HG03064 (cell line): ENCODE data around the gene PPCS.
"Not testable (repeated sequence)": the region's sequence is repeated elsewhere in the genome, so short reads cannot be mapped to it uniquely, and the experiment has no call there.

Experiments
- ATAC-seq: cut with Tn5 transposase; IDR thresholded peaks from one replicate; pipeline ENCODE4 v1.9.1; 2021; ENCODE audit warnings: low read depth; ENCODE audit not compliant: unreplicated experiment

PPCS gene

DNA sequence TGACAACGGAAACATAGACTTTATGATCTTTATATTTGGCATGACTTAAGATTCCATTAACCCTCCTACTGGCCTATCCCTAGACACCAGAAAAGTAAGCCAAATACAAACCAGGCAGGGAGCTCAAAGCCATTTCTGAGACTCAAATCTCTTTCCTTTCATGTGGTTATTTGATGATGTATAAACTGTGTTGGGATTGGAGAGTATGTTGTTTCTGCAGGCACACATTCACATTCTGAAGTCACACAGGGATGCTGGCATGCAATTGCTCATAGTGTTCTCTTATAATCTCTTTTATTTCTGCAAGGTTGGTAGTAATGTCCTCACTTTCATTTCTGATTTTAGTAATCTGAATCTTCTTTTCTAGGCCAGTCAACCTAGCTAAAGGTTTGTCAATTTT is 6.3 kb upstream of the PPCS start:
- ATAC-seq, result no peak

DNA sequence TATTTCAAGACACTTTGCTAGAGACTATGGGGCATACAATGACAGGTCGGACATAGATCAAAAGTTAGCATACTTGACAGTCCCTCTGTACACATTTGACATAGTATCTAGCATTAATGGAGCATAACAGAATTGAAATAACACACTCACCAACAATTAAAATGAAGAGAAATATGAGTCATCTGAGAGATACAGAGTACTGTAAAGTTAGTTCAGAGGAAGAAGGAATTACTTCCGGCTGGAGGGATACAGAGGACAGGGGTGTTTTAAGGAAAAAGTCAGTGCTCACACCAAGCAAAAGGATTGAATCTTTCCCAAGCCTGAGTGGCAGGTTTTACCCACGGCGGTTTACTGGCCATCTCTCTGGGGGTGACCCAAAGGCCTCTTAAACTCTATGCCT is 3.0 kb upstream of the PPCS start:
- no peak for ATAC-seq

DNA sequence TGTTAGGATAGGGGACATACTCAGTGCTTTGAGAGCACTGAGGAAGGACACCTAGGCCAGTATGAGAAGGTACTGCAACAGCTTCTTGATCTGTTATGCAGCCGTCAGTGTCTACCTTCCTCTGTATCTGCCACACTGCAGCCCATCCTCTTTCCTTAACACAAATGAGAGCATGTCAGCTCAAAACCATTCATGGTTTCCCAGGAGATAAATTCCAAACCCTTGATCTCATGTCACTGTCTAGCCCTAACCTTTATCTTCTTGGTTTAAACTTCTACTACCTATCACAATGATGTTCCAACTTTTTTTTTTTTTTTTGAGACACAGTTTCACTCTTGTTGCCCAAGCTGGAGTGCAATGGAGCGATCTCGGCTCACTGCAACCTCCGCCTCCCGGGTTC is 1.9 kb upstream of the PPCS start:
- ATAC-seq, result no peak

GRCh38 chr1:42456754-42457089 is 379 bp downstream of the PPCS start:
- ATAC-seq, result peak; percentile 61

GRCh38 chr1:42461196-42461595 is 4.9 kb downstream of the PPCS start:
- ATAC-seq, result no peak

DNA sequence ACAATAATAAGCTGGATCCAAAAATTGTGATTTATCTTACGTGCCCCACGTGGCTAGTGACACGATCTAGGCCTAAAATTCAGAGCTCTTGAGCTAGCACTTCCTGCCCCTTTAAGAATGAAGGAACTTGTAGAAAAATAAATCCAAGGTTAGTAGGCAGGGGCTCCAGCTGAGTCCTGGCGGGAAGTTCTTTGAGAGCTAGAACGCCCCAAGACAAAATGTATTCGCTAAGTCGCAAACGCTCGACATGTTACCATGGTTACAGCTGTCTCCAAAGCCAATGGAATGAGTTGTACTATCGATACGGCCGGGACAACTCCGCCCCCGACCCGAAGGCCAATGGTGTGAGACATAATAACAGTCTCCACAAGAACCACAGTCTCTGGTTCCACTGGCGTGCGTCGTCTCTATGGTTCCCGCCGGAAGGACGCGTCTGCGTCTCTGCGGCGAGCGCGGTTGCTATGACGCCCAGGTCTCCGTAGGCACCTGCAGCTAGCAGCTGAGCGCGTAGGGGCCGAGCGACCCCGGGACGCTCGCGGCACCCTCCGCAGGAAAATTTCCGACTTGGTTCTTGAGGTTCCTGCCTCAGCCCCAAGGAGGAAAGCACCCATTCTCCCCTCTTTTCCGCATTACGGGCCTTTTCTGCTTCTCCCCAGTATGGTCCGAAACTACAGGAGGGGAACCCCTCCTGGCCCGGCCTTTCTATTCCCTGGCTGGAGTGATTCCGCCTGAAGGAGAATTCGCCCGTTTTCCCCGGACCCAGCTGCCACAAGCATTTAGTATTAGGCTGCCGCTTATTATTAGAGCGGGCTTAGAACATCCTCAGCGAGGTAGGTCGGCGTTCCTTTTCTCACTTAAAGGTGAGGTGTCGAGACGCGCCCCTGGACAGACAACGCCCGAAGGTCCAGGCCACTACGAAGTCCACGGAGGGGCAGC is 6.8 kb downstream of the PPCS start, which contains the start of gene CCDC30:
TSS of gene CCDC30 (plus strand) at position 459 of the 936 bp plus-strand sequence. CDS start 17,266 bp downstream, outside the sequence.
- peak; percentile 97 for ATAC-seq

GRCh38 chr1:42463921-42464320 is 7.6 kb downstream of the PPCS start:
- no peak for ATAC-seq

DNA sequence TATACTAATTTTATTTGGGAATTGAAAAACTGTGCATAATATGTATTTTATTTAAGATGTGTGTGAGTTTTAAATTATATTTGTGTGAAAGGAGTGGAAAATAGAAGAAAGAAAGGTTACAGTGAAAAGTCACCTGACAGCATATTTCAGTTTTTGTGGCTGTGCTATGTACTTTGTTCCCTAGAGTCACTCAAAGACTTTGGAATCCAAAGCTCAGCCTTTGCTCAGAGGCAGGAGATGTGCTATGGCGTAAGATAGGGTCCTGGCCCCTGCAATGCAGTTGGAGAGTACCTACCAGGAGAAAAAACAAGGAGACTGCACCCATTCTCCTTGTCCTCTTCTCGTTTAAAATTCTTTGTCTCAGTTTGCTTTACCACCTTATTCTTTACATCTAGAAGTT is 9.7 kb downstream of the PPCS start:
- ATAC-seq, result no peak

GRCh38 chr1:42469727-42470126 is 13.4 kb downstream of the PPCS start:
- ATAC-seq, result no peak

GRCh38 chr1:42476605-42477004 is 20.3 kb downstream of the PPCS start:
- ATAC-seq, result no peak

DNA sequence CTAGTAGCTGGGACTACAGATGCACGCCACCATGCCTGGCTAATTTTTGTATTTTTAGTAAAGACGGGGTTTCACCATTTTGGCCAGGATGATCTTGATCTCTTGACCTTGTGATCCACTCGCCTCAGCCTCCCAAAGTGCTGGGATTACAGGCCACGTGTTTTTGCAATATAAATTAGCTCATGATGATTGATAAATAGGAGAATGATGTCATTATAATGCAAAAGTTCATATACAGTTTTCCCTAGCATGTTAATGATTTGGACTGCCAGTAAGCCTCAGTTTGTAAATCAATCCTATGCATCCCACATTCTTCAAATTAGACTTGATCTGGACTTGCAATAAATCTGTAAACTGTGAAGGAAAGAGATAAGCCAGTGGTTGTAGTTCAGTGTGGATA is 21.0 kb downstream of the PPCS start:
- ATAC-seq, result not testable (repeated sequence)

GRCh38 chr1:42477775-42478174 is 21.4 kb downstream of the PPCS start:
- no peak for ATAC-seq

DNA sequence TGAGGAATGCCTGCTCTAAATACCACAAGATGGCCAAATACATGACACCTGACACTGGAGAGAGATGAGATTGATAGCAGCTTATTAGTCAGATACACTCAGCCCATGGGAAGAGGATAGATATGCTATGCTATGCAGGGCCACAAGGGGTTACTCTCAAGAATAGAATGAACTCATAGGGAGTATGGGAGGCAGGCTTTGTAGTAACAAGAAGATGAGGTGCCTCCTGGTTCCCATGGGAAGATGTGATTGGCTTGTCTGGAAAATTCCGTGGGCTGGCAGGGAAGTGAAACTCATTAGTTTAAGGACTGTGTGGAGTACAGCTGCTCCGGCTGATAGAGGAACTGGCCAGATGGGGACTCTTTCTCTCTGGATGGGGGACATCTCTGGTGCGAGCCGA is 23.3 kb downstream of the PPCS start:
- no peak for ATAC-seq

GRCh38 chr1:42480921-42481320 is 24.6 kb downstream of the PPCS start:
- no peak for ATAC-seq

GRCh38 chr1:42482635-42483153 is 26.4 kb downstream of the PPCS start:
- no peak for ATAC-seq

DNA sequence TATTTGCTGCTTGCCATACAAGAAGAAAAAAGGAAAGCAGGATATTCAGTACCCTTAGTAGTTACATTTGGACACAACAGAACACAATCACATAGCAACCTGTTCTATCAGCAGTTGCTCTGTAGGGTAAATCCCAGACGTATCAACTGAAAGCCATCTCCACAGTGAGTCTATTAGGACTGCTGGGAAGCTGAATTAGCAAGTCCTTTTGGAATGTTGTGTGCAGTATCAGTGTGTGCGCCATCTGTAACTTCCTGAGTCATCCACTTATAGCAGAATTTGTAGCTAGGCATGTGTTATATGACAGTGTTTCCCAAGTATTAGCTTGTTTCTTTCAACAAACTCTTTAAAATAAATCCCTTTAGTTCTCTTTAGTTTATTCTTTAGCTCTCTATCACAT is 28.0 kb downstream of the PPCS start:
- no peak for ATAC-seq

- ATAC-seq, result no peak
Measured at GRCh38 chr1:42490237-42490636, 33.9 kb downstream of the PPCS start.

DNA sequence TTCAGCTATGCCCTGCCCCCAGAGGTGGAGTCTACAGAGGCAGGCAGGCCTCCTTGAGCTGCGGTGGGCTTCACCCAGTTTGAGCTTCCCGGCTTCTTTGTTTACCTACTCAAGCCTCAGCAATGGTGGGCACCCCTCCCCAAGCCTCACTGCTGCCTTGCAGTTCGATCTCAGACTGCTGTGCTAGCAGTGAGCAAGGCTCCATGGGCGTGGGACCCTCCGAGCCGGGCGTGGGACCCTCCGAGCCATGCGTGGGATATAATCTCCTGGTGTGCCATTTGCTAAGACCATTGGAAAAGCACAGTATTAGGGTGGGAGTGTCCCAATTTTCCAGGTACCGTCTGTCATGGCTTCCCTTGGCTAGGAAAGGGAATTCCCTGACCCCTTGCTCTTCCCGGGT is 45.7 kb downstream of the PPCS start:
- not testable (repeated sequence) for ATAC-seq

DNA sequence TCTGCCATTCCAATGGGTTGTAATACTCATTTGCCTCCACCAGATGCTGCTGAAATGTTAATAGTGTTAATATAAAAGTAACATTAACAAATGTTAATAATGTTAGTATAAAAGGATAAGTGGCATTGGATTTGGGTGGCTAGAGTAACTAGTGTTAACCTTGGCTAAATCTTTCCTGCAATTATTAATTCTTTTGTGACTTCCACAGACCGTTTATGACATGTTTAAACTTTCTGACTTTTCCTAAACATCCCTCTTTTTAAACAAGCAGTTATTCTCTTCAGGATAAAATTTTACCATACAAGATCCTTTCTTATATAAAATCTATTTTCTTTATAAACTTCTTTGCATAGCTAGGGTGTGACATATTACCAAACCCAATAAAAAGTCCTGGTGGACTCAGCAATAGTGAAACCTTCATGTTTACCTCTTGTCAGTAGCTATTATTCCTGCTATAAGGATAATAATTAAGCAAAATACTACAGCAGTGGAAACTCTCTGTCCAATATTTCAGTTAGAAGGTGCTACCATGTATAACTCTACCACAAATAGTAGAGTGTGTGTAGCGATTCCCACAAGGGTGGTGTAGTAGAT is 48.3 kb downstream of the PPCS start:
- ATAC-seq, result no peak

- no peak for ATAC-seq
Measured at GRCh38 chr1:42506576-42506975, 50.2 kb downstream of the PPCS start.
